ENCODE data around the gene AMIGO1.

The AMIGO1 gene

GRCh38 chr1:109531826-109532364 is 22.4 kb upstream of the AMIGO1 start:
- no peak for DNase-seq

DNA sequence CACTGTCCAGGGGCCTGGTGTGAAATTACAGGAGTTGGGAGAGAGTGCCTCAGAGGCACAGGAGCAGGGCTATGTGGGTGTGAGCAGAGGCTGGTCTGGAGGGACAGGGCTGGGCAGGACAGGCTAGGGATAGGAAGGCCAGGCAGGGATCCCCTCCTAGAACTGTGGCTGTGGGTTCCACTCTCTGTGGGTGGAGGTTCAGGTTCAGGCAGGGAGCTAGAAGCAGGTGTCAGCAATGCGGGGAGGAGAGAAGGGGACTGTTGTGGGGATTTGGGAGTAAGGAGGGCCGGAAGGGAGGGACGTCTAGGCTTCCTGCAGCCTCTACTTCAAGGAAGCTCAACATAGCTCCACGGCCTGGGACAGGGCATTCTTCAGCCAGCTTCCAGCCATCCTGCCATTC is 21.9 kb upstream of the AMIGO1 start:
- no peak for DNase-seq

DNA sequence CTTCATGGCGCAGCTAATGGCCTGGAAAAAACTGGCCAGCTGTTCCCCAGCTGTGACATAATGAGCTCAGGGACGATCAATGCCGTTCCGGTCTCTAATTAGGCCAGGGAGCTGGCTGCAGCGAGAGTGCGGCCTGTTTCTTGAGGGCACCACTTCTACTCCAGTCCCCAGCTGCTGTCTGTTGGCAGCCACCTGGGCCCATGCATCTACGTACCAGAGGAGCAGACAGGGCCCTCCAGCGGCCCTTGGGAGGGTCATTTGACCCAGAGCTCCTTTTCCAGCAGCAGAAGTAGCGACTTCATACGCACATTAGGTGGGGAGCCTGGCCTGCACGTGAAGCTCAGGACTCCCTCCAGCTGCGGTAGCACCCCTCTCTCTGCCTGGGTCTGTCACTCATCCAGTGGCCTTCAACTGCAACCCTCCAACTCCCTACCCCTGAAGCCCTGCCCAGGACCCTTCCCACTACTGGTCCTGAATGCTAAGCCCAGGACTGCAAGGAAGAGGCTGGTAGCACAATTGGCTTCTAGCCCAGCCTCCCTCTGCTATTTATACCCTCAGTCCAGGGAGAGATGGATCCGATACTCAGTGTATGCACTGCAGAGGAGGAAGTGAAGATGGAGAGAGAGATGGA is 21.0 kb upstream of the AMIGO1 start:
- DNase-seq = no peak

DNA sequence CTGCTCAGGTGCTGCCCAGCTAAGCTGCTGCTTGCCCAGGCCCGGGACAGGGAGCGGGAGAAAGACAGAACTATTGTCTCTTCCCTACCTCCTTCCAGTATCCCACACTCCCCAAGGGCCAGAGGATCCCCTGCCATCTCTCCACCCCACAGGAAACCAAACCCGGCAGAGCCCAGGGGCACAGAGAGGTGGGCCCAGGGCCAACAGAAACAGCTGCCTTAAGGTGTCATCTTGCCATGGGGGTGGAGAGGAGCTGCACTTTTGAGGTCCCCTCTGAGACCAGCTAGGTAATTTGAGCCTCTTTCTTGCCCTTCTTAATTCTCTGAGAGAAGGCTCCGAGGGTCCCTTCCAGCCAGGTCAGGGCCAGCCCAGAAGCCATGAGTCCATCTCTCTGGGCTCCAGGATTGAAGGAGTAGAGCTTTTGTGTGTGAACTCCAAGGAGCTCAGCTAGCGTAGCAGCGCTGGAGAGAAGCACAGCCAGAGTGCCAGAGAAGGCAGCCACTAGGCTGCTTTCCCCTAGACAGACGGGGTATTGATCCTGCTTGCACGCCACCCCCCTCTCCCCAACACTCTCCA is 20.4 kb upstream of the AMIGO1 start:
- no peak for DNase-seq

DNA sequence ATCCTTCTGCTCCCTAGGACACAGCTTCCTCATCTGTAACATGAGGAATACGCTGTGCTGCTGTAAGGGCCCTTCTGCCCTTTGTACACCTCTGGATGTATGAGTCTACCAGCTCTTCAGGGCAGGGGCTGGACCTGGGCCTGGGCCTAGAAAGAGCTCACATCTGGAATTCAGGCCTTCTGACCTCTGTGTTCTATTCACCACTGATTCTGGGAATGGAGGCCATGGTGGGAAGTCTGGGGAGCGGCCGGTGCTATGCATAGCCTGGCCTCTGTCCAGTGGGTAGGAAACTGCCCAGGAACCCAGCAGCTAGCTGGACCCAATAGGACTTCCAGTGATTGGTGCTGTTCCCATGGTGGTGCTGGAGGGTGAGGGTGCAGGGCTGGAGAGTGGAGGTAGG is 19.2 kb upstream of the AMIGO1 start:
- no peak for DNase-seq

GRCh38 chr1:109527846-109528695 is 18.5 kb upstream of the AMIGO1 start:
- DNase-seq = no peak

GRCh38 chr1:109527098-109527811 is 17.7 kb upstream of the AMIGO1 start:
- no peak for DNase-seq

DNA sequence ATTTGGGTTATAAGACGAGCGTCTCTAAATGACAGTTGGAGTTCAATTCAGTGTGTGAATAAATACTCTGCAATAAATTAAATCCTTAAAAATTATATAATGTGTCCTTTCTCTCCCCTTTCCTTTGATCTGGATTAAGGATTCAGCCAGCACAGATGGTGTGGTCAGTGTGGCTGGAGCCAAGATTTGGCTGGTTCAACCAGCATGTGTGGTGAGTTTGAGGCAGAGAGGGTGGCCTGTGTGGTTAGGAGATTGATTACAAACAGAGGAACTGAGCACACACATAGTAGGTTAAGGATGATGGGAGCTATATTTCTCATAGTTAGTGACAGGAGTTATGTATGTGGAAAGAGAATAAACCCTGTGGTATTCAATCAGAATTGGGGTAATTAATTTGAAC is 14.2 kb upstream of the AMIGO1 start:
- no peak for DNase-seq

GRCh38 chr1:109522026-109522425 is 12.5 kb upstream of the AMIGO1 start:
- DNase-seq = no peak

DNA sequence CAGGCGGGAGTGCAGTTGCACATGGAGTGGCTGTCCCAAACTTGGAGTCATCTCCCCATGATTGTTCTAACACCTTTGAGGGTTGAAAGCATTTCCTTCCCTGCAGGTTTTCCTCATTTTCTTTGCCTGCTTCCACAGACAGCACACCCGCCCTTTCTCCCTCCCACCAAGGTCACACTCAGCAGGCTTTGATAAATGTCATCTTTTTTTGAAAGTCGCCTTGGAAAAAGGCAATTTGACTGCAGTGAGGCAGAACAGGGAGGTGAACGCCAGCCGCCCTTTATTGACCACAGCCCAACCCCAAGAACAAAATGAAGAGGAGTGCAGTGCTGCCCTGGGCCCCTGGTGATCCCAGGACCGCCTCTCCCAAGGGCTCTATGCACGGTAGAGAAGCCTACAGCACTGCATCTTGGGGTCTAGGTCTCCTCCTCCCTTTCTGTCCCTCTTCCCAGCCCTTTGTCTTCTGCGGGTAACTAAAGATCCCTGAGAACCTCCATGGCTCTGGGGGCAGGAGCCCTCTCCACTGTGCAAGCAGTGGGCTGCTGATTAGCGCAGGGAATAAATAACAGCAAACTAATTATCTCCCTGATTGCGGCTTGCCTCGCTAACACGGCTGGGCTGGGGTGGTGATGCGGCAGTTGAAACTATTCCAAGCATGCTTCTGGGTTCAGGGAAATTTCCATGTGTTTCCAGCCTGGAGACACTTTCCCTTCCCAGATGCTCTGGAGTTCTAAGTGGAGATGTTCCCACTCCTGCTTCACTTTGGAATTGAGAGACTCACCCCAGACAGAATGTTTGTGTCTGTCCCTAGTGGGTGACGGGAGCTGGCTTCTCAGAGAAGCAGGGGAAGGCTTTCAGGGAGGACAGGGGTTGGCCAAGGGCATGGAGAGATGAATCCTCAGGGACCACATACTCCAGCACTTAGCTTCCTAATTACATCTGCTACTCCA is 11.8 kb upstream of the AMIGO1 start:
- no peak for DNase-seq

GRCh38 chr1:109517337-109517736 is 7.8 kb upstream of the AMIGO1 start:
- DNase-seq = no peak

- DNase-seq = no peak
These were observed 7.3 kb upstream of the AMIGO1 start for GRCh38 chr1:109516872-109517271.

- no peak for DNase-seq
These were observed 5.3 kb upstream of the AMIGO1 start for GRCh38 chr1:109514846-109515245.

DNA sequence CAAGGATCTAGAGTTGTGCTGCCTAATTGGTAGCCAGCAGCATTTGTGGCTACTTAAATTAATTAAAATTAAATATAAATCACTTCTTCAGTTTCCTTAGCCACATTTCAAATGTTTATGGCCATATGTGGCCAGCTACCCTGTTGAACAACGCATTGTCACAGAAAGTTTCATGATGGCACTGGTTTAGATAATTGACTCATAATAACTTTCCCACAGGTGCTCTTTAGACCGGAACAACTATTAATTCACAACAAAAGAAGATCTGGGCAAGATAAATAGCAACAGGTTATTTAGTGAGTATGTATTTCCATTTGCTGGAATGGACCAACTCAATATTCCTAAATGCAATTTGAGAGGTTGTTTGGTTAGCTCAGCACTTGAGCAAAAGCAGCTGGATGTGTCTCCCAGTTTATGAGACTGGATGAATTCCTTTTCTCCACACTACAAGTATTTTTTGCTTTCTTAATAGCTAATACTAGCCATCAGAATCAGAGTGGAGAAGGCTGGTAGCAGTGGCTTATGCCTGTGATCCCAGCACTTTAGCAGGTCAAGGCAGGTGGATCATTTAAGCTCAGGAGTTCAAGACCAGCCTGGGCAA is 3.7 kb upstream of the AMIGO1 start:
- DNase-seq = no peak

DNA sequence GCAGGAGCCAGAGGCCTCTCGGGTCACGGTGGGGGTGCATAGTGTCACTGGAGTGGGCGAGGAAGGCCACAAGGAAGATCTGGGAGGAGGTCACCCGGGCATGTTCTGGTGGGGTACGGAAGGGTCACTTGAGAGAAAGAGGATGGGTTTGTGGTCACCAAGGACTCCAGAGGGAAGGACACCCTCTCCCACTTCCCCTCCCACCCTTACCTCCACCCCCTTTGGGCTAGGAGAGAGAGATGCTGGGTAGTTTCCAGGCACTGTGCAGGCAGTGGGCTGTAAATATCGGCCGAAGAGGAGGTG is 703 bp downstream of the AMIGO1 start:
- DNase-seq = no peak

DNA sequence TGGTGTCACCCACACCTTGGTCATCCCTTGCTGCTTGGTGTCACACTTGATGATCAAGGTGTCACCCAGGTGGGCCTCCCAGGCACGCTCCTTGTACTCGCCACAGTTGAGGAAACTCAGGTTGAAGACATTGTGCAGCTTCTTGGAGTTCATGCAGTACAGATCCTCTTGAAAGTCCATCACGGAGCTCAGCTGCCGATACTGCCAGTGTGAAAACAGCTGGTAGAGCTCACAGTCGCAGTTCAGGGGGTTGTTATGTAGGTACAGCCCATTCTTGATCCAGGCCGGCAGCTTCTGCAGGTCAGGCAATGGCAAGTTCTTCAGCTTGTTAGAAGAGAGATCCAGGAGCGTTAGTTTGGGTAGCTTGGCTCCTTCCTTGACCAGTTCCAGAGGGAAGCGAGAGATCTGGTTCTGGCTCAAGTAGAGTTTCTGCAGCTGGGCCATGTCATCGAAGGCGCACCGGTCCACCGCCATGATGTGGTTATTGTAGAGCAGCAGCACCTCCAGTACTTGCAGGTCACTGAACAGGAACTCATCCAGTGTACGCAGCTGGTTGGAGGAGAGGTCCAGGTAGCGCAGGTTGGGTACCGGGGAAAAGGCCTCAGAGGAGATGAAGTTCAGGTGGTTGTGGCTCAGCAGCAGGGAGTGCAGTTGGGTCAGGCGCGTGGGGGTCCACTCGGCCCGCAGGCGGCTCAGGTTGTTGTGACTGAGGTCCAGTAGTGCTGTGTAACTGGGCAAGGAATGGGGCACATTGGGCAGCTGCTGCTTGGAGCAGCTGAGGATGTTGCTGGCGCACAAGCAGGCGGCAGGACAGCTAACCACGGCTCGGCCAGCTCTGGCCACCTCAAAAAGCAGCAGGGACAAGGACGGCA is 1.3 kb downstream of the AMIGO1 start:
- no peak for DNase-seq

DNA sequence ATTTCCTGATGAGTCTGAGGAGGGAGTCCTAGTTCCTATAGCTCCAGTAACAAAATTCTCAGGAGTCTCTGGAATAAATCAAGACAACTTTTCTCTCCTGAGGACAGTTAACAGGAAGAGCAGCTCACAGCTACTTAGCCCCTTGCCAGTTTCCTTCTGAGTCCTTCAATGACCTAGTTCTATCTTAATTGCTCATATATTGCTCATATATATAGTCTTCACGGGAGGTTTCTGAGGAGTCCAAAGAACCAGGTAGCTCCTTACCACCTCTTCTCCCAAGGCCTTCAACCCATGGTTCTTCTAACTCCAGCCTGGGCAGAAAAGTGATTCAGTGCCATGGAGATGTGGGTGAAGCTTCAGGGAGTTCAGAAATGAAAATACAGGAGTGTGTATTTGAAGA is 4.6 kb downstream of the AMIGO1 start:
- no peak for DNase-seq

GRCh38 chr1:109503935-109504334 is 5.6 kb downstream of the AMIGO1 start:
- no peak for DNase-seq

GRCh38 chr1:109502364-109502851 is 7.1 kb downstream of the AMIGO1 start:
- DNase-seq = no peak

DNA sequence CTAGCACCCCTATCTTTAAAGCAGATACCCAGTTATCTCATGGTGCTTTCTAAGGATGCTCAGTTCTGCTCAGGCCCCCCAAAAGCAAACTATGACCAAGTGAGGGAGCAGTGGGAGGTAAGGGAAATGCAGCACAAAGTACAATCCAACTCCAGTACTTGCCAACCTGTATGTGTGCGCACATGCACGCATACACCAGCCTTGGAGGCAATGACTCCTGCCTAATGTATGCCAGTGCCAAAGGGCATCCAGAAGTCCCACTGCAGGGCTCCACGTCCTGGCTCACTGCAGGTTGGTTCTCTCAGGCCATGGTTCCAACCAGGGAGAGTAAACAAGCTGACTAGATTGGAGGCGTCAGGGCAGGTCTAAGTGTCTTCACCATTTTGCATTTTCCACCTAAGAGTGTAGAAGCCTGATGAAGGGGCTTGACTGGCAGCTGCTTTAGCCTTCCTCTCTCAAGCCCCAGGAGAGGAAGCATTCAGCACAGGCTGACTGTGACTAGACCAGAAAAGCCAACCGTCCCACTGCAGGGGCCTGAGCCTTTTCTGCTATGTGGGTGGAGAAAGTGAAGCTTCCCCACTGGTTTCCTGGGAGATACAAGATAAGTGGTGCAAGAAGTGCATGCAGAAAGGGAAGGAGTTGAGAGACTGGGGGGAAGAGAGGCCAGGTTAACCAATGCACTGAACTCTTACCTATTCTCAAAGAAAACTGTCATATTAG is 7.7 kb downstream of the AMIGO1 start:
- DNase-seq = no peak
